CD4-positive, alpha-beta T cell treated with Interleukin-17A for 4 hours (primary cell): ENCODE measurements around the gene LANCL2.

Experiments used
- DNase-seq: peaks from one replicate; pipeline ENCODE4 v3.0.0-alpha.2; 2020; ENCODE audit warnings: mixed read lengths

LANCL2 gene

GRCh38 chr7:55438085-55438756 is 73.1 kb downstream of the LANCL2 start:
- DNase-seq = no peak

- peak; percentile 32 for DNase-seq
These were observed 73.8 kb downstream of the LANCL2 start for GRCh38 chr7:55438757-55439525.

- DNase-seq = no peak
These were observed 74.5 kb downstream of the LANCL2 start for GRCh38 chr7:55439627-55440026.

- no peak for DNase-seq
These were observed 75.0 kb downstream of the LANCL2 start for GRCh38 chr7:55440040-55440690.

- no peak for DNase-seq
These were observed 75.9 kb downstream of the LANCL2 start for GRCh38 chr7:55441002-55441401.

- no peak for DNase-seq
These were observed 76.8 kb downstream of the LANCL2 start for GRCh38 chr7:55441774-55442522.

GRCh38 chr7:55444786-55445185 is 79.6 kb downstream of the LANCL2 start:
- no peak for DNase-seq

GRCh38 chr7:55448526-55448925 is 83.4 kb downstream of the LANCL2 start:
- no peak for DNase-seq

GRCh38 chr7:55449205-55449991 is 84.3 kb downstream of the LANCL2 start:
- no peak for DNase-seq

- no peak for DNase-seq
These were observed 84.9 kb downstream of the LANCL2 start for GRCh38 chr7:55449992-55450535.

GRCh38 chr7:55452971-55453370 is 87.8 kb downstream of the LANCL2 start:
- no peak for DNase-seq

- no peak for DNase-seq
These were observed 92.7 kb downstream of the LANCL2 start for GRCh38 chr7:55457801-55458200.

GRCh38 chr7:55458351-55458750 is 93.2 kb downstream of the LANCL2 start:
- no peak for DNase-seq

GRCh38 chr7:55463686-55464262 is 98.6 kb downstream of the LANCL2 start:
- no peak for DNase-seq

GRCh38 chr7:55464422-55464821 is 99.3 kb downstream of the LANCL2 start:
- DNase-seq = no peak

GRCh38 chr7:55465691-55466090 is 100.6 kb downstream of the LANCL2 start:
- no peak for DNase-seq

- DNase-seq = no peak
These were observed 102.0 kb downstream of the LANCL2 start for GRCh38 chr7:55467047-55467593.

GRCh38 chr7:55468495-55468894 is 103.4 kb downstream of the LANCL2 start:
- no peak for DNase-seq

- DNase-seq = peak; percentile 64
These were observed 104.1 kb downstream of the LANCL2 start for GRCh38 chr7:55469271-55469681.

- no peak for DNase-seq
These were observed 104.6 kb downstream of the LANCL2 start for GRCh38 chr7:55469721-55470120.

GRCh38 chr7:55470261-55470660 is 105.1 kb downstream of the LANCL2 start:
- DNase-seq = no peak
